T-cell (primary cell): ENCODE measurements around the gene EFEMP1. TPM values are rescaled to one million over a fixed set of nuclear protein-coding genes. Genes with fewer than 3 reads are reported as not detected.

ENCODE experiments used
- ATAC-seq, 4 experiments: fragments of 200-7000 bp in 3 of 4; fragments of 150-1000 bp in 1 of 4; cut with Tn5 transposase; replicated peaks in 1 of 4; 1 replicate in 3 of 4; 2 replicates in 1 of 4; pipeline ENCODE4 v1.10.0; 2021; ENCODE audit warnings: moderate library complexity in 3 of 4, mild to moderate bottlenecking in 2 of 4, moderate number of reproducible peaks in 1 of 4
- CTCF ChIA-PET, 2 donors: fragments of 300-600 bp; sonication (Branson Sonifier 250); formaldehyde crosslinking; loops; one replicate each; lab custom pipeline; 2022; ENCODE audit warnings: antibody characterized with exemption in 2 of 2; lab: Charles Lee
- POLR2A ChIA-PET, 2 donors: fragments of 300-600 bp; sonication (Branson Sonifier 250); formaldehyde crosslinking; loops; one replicate each; lab custom pipeline; 2022; ENCODE audit warnings: antibody characterized with exemption in 2 of 2; lab: Charles Lee
- DNase-seq, 35 experiments: peaks; one replicate each; pipeline versions ENCODE4 v3.0.0 to v3.0.0-alpha.2; 2013 to 2023
- H3K27ac ChIP-seq: one replicate; pipeline ENCODE4 v1.5.1; 2013; ENCODE audit warnings: low read length
- H3K27me3 ChIP-seq, 2 experiments: replicated peaks in 1 of 2; 1 replicate in 1 of 2; 2 replicates in 1 of 2; pipeline versions ENCODE4 v1.6.1 to v1.7.0; 2013; ENCODE audit warnings: low read length in 1 of 2, mixed read lengths in 1 of 2; ENCODE audit not compliant: control insufficient read depth in 2 of 2, insufficient read depth in 2 of 2; ENCODE audit errors: extremely low read depth in 1 of 2
- H3K36me3 ChIP-seq, 2 donors: 1 replicate in 1 of 2; 2 replicates in 1 of 2; pipeline versions ENCODE4 v1.6.1 to v1.7.0; 2013; ENCODE audit warnings: low read length in 1 of 2; ENCODE audit not compliant: control insufficient read depth in 2 of 2, insufficient read depth in 1 of 2; ENCODE audit errors: extremely low read depth in 1 of 2
- H3K4me1 ChIP-seq, 2 experiments: 1 replicate in 1 of 2; 2 replicates in 1 of 2; pipeline versions ENCODE4 v1.6.1 to v1.7.0; 2013; ENCODE audit warnings: low read length in 2 of 2, mixed read lengths in 1 of 2; ENCODE audit not compliant: insufficient read depth in 2 of 2, control insufficient read depth in 1 of 2; ENCODE audit errors: extremely low read depth in 1 of 2
- H3K4me3 ChIP-seq, 2 donors: 1 replicate in 1 of 2; 2 replicates in 1 of 2; pipeline versions ENCODE4 v1.5.1 to v1.7.0; 2013; ENCODE audit warnings: mild to moderate bottlenecking in 2 of 2, low read length in 1 of 2, moderate library complexity in 1 of 2; ENCODE audit not compliant: control insufficient read depth in 1 of 2; ENCODE audit errors: extremely low read depth in 1 of 2
- H3K9me3 ChIP-seq: 2 replicates; pipeline ENCODE4 v1.7.0; 2013
- H3K27ac Mint-ChIP-seq, 2 donors: one replicate each; pipeline ENCODE4 v1.8.0; 2020 to 2021; ENCODE audit warnings: mild to moderate bottlenecking in 2 of 2, mixed read lengths in 2 of 2
- H3K27me3 Mint-ChIP-seq, 2 donors: one replicate each; pipeline ENCODE4 v1.8.0; 2021 to 2022; ENCODE audit warnings: mixed read lengths in 2 of 2
- H3K36me3 Mint-ChIP-seq: one replicate; pipeline ENCODE4 v1.8.0; 2021; ENCODE audit warnings: mixed read lengths
- H3K4me1 Mint-ChIP-seq, 3 donors: one replicate each; pipeline ENCODE4 v1.8.0; 2020 to 2022; ENCODE audit warnings: mixed read lengths in 3 of 3, mild to moderate bottlenecking in 1 of 3
- H3K4me3 Mint-ChIP-seq, 3 donors: one replicate each; pipeline ENCODE4 v1.8.0; 2020 to 2022; ENCODE audit warnings: mild to moderate bottlenecking in 3 of 3, mixed read lengths in 3 of 3, moderate library complexity in 3 of 3
- H3K9me3 Mint-ChIP-seq, 3 donors: one replicate each; pipeline ENCODE4 v1.8.0; 2020 to 2022; ENCODE audit warnings: mixed read lengths in 3 of 3
- whole genome bisulfite sequencing: methylation state at CpG from one replicate; pipeline ENCODE4 v1.1.5; 2013; ENCODE audit warnings: missing lambda C conversion rate; ENCODE audit not compliant: insufficient coverage; 5-methylcytosine and 5-hydroxymethylcytosine counted together
- total RNA-seq, 35 experiments: library from RNA in 6 of 35; stranded (reverse) in 6 of 35; fragments of 120-200 nt in 1 of 35; gene quantifications; one replicate each; pipeline versions ENCODE4 v1.2.1 to v1.2.4 and lab custom pipeline; 2013 to 2026

EFEMP1 gene
- total RNA-seq, 5 donors from 2014 or later (not counting 1 experiment from before 2014, with no cell fraction given) = 0.30 to 0.95 (median 0.73) TPM; not detected in 2

- Histone ChIP-seq H3K27ac (no peak overlapping the region), H3K4me3 (no peak overlapping the region), H3K36me3 (no peaks in the 10 kb centered on the region), H3K27me3 (no peaks in the 10 kb centered on the region), H3K9me3 (no peaks in the 10 kb centered on the region), H3K4me1 (no peaks in the 10 kb centered on the region)
- 75% methylated on average over 2 of the region's 2 CpGs for WGBS
- POLR2A ChIA-PET = no interaction called here
- DNase-seq (no peak), ATAC-seq (no peak)
- Mint-ChIP-seq H3K4me3 (no peak overlapping the region), H3K4me1 (no peaks in the 10 kb centered on the region), H3K9me3 (peaks cover 0 to 12% (median 4%) of the 10 kb centered on the region in 3 donors), H3K27me3 (no peaks in the 10 kb centered on the region), H3K27ac (no peak overlapping the region), H3K36me3 (no peaks in the 10 kb centered on the region)
- CTCF ChIA-PET = no interaction called here
Measured at GRCh38 chr2:55899881-55900280, 23.7 kb downstream of the EFEMP1 start.

GRCh38 chr2:55898386-55899040 is 25.1 kb downstream of the EFEMP1 start:
- H3K4me3 ChIP-seq = no peak overlapping the region
- WGBS = no CpG with 5 or more reads among the region's 5 CpGs
- CTCF ChIA-PET = no interaction called here
- no peak for DNase-seq
- no peak overlapping the region for H3K27ac ChIP-seq
- no peaks in the 10 kb centered on the region for H3K36me3 ChIP-seq
- Mint-ChIP-seq H3K36me3 (no peaks in the 10 kb centered on the region), H3K27me3 (no peaks in the 10 kb centered on the region), H3K27ac (no peak overlapping the region), H3K9me3 (peaks cover 0 to 5% (median 0%) of the 10 kb centered on the region in 3 donors), H3K4me1 (no peaks in the 10 kb centered on the region), H3K4me3 (no peak overlapping the region)
- no peaks in the 10 kb centered on the region for H3K4me1 ChIP-seq
- POLR2A ChIA-PET = no interaction called here
- H3K27me3 ChIP-seq = no peaks in the 10 kb centered on the region
- H3K9me3 ChIP-seq = no peaks in the 10 kb centered on the region
- no peak for ATAC-seq

DNA sequence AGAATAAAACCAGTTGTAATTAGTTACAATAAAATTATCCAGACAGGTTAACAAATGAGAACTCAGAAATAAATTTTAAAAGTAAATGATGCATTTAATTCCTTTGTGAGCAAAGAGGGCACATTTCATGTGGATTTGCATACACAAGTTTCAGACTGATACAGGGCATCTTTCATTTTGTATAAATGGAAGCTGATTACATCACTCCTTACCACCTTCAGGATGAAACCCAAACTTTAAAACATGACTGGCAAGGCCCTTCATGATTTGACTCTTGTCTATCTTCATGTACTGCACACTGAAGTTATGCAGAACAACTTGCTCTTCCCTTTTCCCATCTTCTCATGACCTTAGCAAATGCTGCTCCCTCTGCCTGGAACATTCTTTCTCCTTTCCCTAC is 26.9 kb downstream of the EFEMP1 start:
- no peaks in the 10 kb centered on the region for H3K4me1 ChIP-seq
- no peak overlapping the region for H3K27ac ChIP-seq
- H3K4me3 Mint-ChIP-seq = no peak overlapping the region
- H3K27me3 ChIP-seq = no peaks in the 10 kb centered on the region
- POLR2A ChIA-PET = no interaction called here
- DNase-seq (no peak), ATAC-seq (no peak)
- H3K27me3 Mint-ChIP-seq = no peaks in the 10 kb centered on the region
- H3K9me3 ChIP-seq = no peaks in the 10 kb centered on the region
- no peaks in the 10 kb centered on the region for H3K36me3 ChIP-seq
- H3K4me3 ChIP-seq = no peak overlapping the region
- H3K27ac Mint-ChIP-seq = no peak overlapping the region
- H3K9me3 Mint-ChIP-seq = no peaks in the 10 kb centered on the region
- H3K36me3 Mint-ChIP-seq = no peaks in the 10 kb centered on the region
- no peaks in the 10 kb centered on the region for H3K4me1 Mint-ChIP-seq
- CTCF ChIA-PET = no interaction called here

DNA sequence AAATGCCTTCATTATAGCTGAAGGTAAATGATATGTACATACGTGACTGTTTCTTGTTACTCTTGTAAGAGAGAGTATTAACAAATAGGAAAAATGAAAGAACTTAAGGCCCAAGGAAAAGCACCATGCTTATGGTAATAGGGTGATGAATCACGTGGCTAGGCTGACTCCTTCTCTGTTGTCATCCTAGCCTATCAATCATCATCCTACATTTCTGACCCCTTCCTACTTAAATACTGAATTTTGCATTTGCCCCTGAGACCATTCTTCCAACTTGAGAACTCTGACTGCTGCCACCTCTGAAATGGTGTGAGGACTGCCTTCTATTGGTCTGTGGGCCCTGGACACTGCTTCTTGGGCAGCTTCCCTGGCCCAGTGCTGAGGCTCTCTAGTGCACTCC is 28.9 kb downstream of the EFEMP1 start:
- WGBS = 100% methylated on average over 1 of the region's 2 CpGs
- Histone ChIP-seq H3K36me3 (no peaks in the 10 kb centered on the region), H3K9me3 (no peaks in the 10 kb centered on the region), H3K4me1 (no peaks in the 10 kb centered on the region), H3K27ac (no peak overlapping the region), H3K4me3 (no peak overlapping the region), H3K27me3 (no peaks in the 10 kb centered on the region)
- ChIA-PET CTCF (no interaction called here), POLR2A (no interaction called here)
- no peak for DNase-seq
- Mint-ChIP-seq H3K36me3 (no peaks in the 10 kb centered on the region), H3K4me3 (no peak overlapping the region), H3K27ac (no peak overlapping the region), H3K27me3 (no peaks in the 10 kb centered on the region), H3K9me3 (no peaks in the 10 kb centered on the region), H3K4me1 (no peaks in the 10 kb centered on the region)
- ATAC-seq = no peak

DNA sequence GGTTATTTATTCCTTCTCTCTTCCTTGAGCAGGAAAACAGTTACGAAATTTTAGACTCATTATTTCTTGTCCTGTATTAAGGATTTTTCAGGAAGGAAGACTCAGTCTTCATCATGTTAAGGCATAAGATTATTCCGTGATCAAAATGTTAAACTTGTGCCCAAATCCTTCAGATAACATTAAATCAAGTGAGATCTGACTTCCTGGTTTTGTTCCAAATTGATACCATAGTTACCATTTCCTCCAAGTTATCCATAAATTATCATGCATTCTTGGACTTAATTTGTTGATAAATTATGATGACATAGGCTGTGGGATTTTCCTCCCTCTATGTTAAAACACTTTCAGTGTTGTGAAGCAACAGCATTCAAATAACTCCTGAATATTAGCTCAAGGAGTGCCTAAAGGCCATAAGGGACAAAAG is 31.9 kb downstream of the EFEMP1 start:
- H3K9me3 Mint-ChIP-seq = no peaks in the 10 kb centered on the region
- H3K36me3 Mint-ChIP-seq = no peaks in the 10 kb centered on the region
- H3K36me3 ChIP-seq = no peaks in the 10 kb centered on the region
- CTCF ChIA-PET = no interaction called here
- DNase-seq (no peak), ATAC-seq (no peak)
- H3K9me3 ChIP-seq = no peaks in the 10 kb centered on the region
- no peaks in the 10 kb centered on the region for H3K4me1 Mint-ChIP-seq
- H3K27ac Mint-ChIP-seq = no peak overlapping the region
- no peaks in the 10 kb centered on the region for H3K4me1 ChIP-seq
- POLR2A ChIA-PET = no interaction called here
- no peaks in the 10 kb centered on the region for H3K27me3 Mint-ChIP-seq
- no peak overlapping the region for H3K4me3 ChIP-seq
- no CpG with 5 or more reads among the region's 2 CpGs for WGBS
- no peak overlapping the region for H3K4me3 Mint-ChIP-seq
- H3K27me3 ChIP-seq = no peaks in the 10 kb centered on the region
- no peak overlapping the region for H3K27ac ChIP-seq

DNA sequence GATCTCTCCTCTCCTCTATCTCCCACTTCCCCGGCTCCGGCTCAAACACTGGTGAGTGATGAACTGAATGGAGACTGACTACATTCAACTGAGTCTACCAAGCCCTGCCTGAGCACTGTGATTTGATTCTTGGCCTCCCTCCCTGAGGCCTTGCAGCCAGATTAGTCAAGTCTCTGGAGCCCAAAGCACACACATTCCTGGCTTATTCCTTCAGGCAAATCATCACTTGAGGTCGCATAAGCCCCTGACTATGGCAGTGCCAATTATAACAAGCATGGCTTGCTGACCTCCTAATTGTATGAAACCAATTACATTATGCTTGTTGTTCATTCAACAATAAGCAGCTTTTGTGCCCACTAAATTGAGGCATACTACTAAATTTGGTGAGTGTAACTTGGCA is 34.6 kb downstream of the EFEMP1 start:
- no peak overlapping the region for H3K4me3 ChIP-seq
- no peak overlapping the region for H3K27ac ChIP-seq
- CTCF ChIA-PET = no interaction called here

More for the DNA sequence above, 34.6 kb downstream of the EFEMP1 start:
- Histone ChIP-seq H3K36me3 (no peaks in the 10 kb centered on the region), H3K27me3 (no peaks in the 10 kb centered on the region), H3K4me1 (no peaks in the 10 kb centered on the region), H3K9me3 (no peaks in the 10 kb centered on the region)
- ATAC-seq (no peak), DNase-seq (no peak)
- no peaks in the 10 kb centered on the region for H3K4me1 Mint-ChIP-seq
- WGBS = 80% methylated on average over 1 of the region's 3 CpGs
- no peaks in the 10 kb centered on the region for H3K27me3 Mint-ChIP-seq
- H3K27ac Mint-ChIP-seq = no peak overlapping the region
- H3K4me3 Mint-ChIP-seq = no peak overlapping the region
- POLR2A ChIA-PET = no interaction called here
- H3K36me3 Mint-ChIP-seq = no peaks in the 10 kb centered on the region
- no peaks in the 10 kb centered on the region for H3K9me3 Mint-ChIP-seq
